GM12801 (cell line): ENCODE data around the gene PLXNA1.

Experiments
- CTCF ChIP-seq: IDR thresholded peaks from one replicate; pipeline ENCODE4 v1.5.1; 2011; ENCODE audit warnings: control low read depth; ENCODE audit not compliant: insufficient read length; ENCODE audit errors: extremely low read depth

The PLXNA1 gene

GRCh38 chr3:127013758-127014535, 31.0 kb downstream of the PLXNA1 start:
- TF ChIP-seq CTCF: no peak

- TF ChIP-seq CTCF: no peak
Measured at GRCh38 chr3:127014536-127015281, 31.8 kb downstream of the PLXNA1 start.

GRCh38 chr3:127015282-127016042, 32.5 kb downstream of the PLXNA1 start:
- no peak for TF ChIP-seq CTCF

GRCh38 chr3:127016043-127016343, 33.1 kb downstream of the PLXNA1 start:
- TF ChIP-seq CTCF: no peak

- no peak for TF ChIP-seq CTCF
Measured at GRCh38 chr3:127016461-127016860, 33.5 kb downstream of the PLXNA1 start.

- TF ChIP-seq CTCF: no peak
Measured at GRCh38 chr3:127017229-127017628, 34.3 kb downstream of the PLXNA1 start.

GRCh38 chr3:127017781-127018180, 34.9 kb downstream of the PLXNA1 start:
- TF ChIP-seq CTCF: no peak
